ENCODE data around the gene POLR3E.

DNA sequence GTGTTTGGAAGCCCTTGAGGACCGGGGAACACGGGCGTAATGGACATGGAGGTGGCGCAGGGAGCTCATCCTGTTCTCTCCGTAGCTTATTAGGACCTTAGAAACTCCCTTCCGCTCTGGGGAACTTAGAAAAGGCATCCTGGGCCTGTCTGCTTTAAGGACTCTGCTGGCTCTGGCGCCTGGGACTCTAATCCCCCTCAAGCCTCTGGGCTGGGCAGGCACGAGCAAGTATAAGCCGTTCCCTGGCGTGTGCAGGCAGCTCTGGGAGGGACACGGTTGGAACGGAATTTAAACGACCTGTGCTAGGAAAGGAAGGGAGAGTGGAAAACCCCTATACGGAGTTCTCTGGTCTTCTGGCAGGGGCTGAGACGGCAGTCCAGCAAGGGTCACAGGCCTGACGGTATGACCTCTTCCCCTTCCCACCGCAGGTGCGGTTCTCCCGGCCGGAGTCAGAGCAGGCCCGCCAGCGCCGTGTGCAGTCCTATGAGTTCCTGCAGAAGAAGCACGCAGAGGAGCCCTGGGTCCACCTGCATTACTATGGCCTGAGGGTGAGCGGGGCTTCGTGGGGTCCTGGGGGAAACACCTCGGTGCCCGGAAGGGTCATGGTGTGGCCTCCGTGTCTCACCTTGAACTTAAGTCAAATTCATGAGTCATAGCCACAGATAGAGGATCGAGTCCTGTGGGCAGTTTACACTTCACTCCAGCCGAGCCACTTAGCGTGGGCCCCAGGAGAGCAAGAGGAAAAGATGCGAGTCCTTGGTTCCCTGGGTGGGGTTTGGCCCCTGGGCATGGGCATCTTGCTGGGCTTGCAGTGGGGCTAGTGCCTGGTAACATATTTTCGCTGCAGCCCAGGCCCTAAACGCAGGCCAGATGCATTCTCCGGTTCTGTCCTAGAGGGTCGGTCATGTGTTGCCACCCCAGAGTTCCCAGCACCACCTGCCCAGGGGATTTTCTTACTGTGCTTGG is 17.7 kb downstream of the POLR3E start:
- TF ChIP-seq, protein P1, sequence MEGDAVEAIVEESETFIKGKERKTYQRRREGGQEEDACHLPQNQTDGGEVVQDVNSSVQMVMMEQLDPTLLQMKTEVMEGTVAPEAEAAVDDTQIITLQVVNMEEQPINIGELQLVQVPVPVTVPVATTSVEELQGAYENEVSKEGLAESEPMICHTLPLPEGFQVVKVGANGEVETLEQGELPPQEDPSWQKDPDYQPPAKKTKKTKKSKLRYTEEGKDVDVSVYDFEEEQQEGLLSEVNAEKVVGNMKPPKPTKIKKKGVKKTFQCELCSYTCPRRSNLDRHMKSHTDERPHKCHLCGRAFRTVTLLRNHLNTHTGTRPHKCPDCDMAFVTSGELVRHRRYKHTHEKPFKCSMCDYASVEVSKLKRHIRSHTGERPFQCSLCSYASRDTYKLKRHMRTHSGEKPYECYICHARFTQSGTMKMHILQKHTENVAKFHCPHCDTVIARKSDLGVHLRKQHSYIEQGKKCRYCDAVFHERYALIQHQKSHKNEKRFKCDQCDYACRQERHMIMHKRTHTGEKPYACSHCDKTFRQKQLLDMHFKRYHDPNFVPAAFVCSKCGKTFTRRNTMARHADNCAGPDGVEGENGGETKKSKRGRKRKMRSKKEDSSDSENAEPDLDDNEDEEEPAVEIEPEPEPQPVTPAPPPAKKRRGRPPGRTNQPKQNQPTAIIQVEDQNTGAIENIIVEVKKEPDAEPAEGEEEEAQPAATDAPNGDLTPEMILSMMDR (IDR thresholded peaks at IDR 0.05), result no peak
- TF ChIP-seq POLR2A (IDR thresholded peaks at IDR 0.05), result no peak
